B cell (primary cell): ENCODE results near the gene RBKS. TPM values are rescaled to one million over a fixed set of nuclear protein-coding genes. Genes with fewer than 3 reads are reported as not detected.

Experiments
- ATAC-seq: fragments of 200-7000 bp; cut with Tn5 transposase; one replicate; pipeline ENCODE4 v1.10.0; 2021; ENCODE audit warnings: low read depth, mild to moderate bottlenecking, moderate number of reproducible peaks, moderate library complexity
- CTCF ChIA-PET: fragments of 350-600 bp; sonication (Branson Sonifier 250); formaldehyde crosslinking; loops from one replicate; lab custom pipeline; 2021; ENCODE audit warnings: antibody characterized with exemption, inconsistent platforms; lab: Charles Lee
- POLR2A ChIA-PET: fragments of 350-600 bp; sonication (Branson Sonifier 250); formaldehyde crosslinking; loops from one replicate; lab custom pipeline; 2021; ENCODE audit warnings: antibody characterized with exemption; lab: Charles Lee
- DNase-seq: peaks from one replicate; pipeline ENCODE4 v3.0.0; 2013
- H2AFZ ChIP-seq: 2 replicates; pipeline ENCODE4 v1.6.1; 2012; ENCODE audit warnings: mild to moderate bottlenecking, low read depth, low read length; ENCODE audit not compliant: insufficient read depth, poor library complexity, severe bottlenecking
- H3K27ac ChIP-seq, 2 donors: 1 replicate in 1 of 2; 2 replicates in 1 of 2; pipeline ENCODE4 v1.5.1; 2012 to 2013; ENCODE audit warnings: low read length in 2 of 2, mild to moderate bottlenecking in 2 of 2, moderate library complexity in 1 of 2
- H3K27me3 ChIP-seq, 4 experiments: fragments of 200-600 bp in 1 of 4; sonication (generic) in 1 of 4; replicated peaks in 1 of 4; 1 replicate in 2 of 4; 2 replicates in 2 of 4; pipeline versions ENCODE4 v1.6.1 to v1.7.0; 2013 to 2016; ENCODE audit warnings: low read length in 3 of 4, mild to moderate bottlenecking in 2 of 4, mixed read lengths in 1 of 4, moderate library complexity in 1 of 4; ENCODE audit not compliant: insufficient read depth in 4 of 4, control insufficient read depth in 3 of 4; ENCODE audit errors: control extremely low read depth in 1 of 4
- H3K36me3 ChIP-seq, 2 experiments: replicated peaks in 1 of 2; 1 replicate in 1 of 2; 2 replicates in 1 of 2; pipeline versions ENCODE4 v1.6.1 to v1.7.1; 2013; ENCODE audit warnings: low read length in 1 of 2; ENCODE audit not compliant: insufficient read depth in 2 of 2, control insufficient read depth in 1 of 2; ENCODE audit errors: control extremely low read depth in 1 of 2, extremely low read depth in 1 of 2
- H3K4me1 ChIP-seq, 2 donors: fragments of 200-600 bp in 1 of 2; sonication (generic) in 1 of 2; 1 replicate in 1 of 2; 2 replicates in 1 of 2; pipeline versions ENCODE4 v1.5.1 to v1.6.1; 2013 to 2017; ENCODE audit warnings: low read length in 2 of 2; ENCODE audit not compliant: control insufficient read depth in 2 of 2, insufficient read depth in 2 of 2
- H3K4me2 ChIP-seq: replicated peaks from 2 replicates; pipeline ENCODE3; 2012; ENCODE audit warnings: mild to moderate bottlenecking, low read depth, low read length; ENCODE audit not compliant: poor library complexity, severe bottlenecking
- H3K4me3 ChIP-seq, 5 experiments: fragments of 200-600 bp in 1 of 5; sonication (generic) in 1 of 5; 1 replicate in 3 of 5; 2 replicates in 2 of 5; pipeline versions ENCODE4 v1.5.1 to v1.7.0; 2011 to 2016; ENCODE audit warnings: low read length in 4 of 5, mild to moderate bottlenecking in 4 of 5, low read depth in 2 of 5, control low read depth in 1 of 5, moderate library complexity in 1 of 5; ENCODE audit not compliant: insufficient read depth in 1 of 5; ENCODE audit errors: control extremely low read depth in 1 of 5, extremely low read depth in 1 of 5
- H3K79me2 ChIP-seq: fragments of 200-600 bp; sonication (generic); one replicate; pipeline ENCODE4 v1.6.0; 2016; ENCODE audit warnings: low read length; ENCODE audit not compliant: control insufficient read depth, insufficient read depth
- H3K9ac ChIP-seq: fragments of 200-600 bp; sonication (generic); 2 replicates; pipeline ENCODE4 v1.6.1; 2017; ENCODE audit warnings: mild to moderate bottlenecking, low read length, moderate library complexity
- H3K9me3 ChIP-seq, 3 donors: one replicate each; pipeline versions ENCODE4 v1.6.1 to v1.7.1; 2013; ENCODE audit warnings: low read length in 2 of 3; ENCODE audit not compliant: control insufficient read depth in 2 of 3, insufficient read depth in 1 of 3; ENCODE audit errors: control extremely low read depth in 1 of 3
- H4K20me1 ChIP-seq: 2 replicates; pipeline ENCODE4 v1.6.0; 2012; ENCODE audit warnings: mild to moderate bottlenecking, low read length; ENCODE audit not compliant: insufficient read depth, control insufficient read depth, poor library complexity, severe bottlenecking
- H3K27ac Mint-ChIP-seq: one replicate; pipeline ENCODE4 v1.8.0; 2021; ENCODE audit warnings: mixed read lengths
- H3K27me3 Mint-ChIP-seq: one replicate; pipeline ENCODE4 v1.8.0; 2021; ENCODE audit warnings: mixed read lengths
- H3K4me1 Mint-ChIP-seq: one replicate; pipeline ENCODE4 v1.8.0; 2021; ENCODE audit warnings: mixed read lengths
- H3K4me3 Mint-ChIP-seq: one replicate; pipeline ENCODE4 v1.8.0; 2021; ENCODE audit warnings: mixed read lengths
- H3K9me3 Mint-ChIP-seq: one replicate; pipeline ENCODE4 v1.8.0; 2022; ENCODE audit warnings: mixed read lengths; ENCODE audit not compliant: insufficient read depth
- CTCF ChIP-seq: fragments of 200-600 bp; IDR thresholded peaks from one replicate; pipeline ENCODE4 v1.8.0; 2022; ENCODE audit warnings: antibody characterized with exemption, mild to moderate bottlenecking
- EZH2 ChIP-seq: IDR thresholded peaks from 2 replicates; pipeline ENCODE4 v1.6.1; 2012; ENCODE audit warnings: borderline replicate concordance, low read depth, mild to moderate bottlenecking, moderate library complexity, low read length; ENCODE audit not compliant: insufficient read depth, poor library complexity, severe bottlenecking
- WGBS: methylation state at CpG from one replicate; pipeline ENCODE4 v1.1.5; 2013; ENCODE audit warnings: missing lambda C conversion rate; ENCODE audit not compliant: insufficient coverage; 5-methylcytosine and 5-hydroxymethylcytosine counted together
- intact Hi-C: fragments of 100-400 bp; cut with micrococcal nuclease; formaldehyde crosslinking; loops from one replicate; pipeline ENCODE4 v1.10.0; 2022
- polyA plus RNA-seq: library from polyadenylated mRNA; depleted of rRNA; stranded (reverse); fragments of >200 nt; gene quantifications from 2 replicates; pipeline ENCODE4 v1.2.3, GENCODE V29; 2012
- total RNA-seq, 2 donors: library from RNA; stranded (reverse); fragments of 120-200 nt in 1 of 2; gene quantifications; 1 replicate in 1 of 2; 2 replicates in 1 of 2; pipeline versions ENCODE4 v1.2.3 to v1.2.4, GENCODE V29; 2013 to 2022

Gene RBKS
- total and polyA plus RNA-seq, 2 donors (not counting 1 experiment from before 2014, with no cell fraction given), result 6.4 to 9.2 TPM

- CTCF ChIA-PET, result no interaction called here
- Histone ChIP-seq H3K27ac (no peak overlapping the region), H3K27me3 (no peaks in the 10 kb centered on the region), H3K79me2 (no peaks in the 10 kb centered on the region), H2AFZ (no peak overlapping the region), H3K4me1 (no peaks in the 10 kb centered on the region), H3K36me3 (no peaks in the 10 kb centered on the region), H3K4me2 (no peak overlapping the region), H3K4me3 (no peak overlapping the region), H3K9me3 (no peaks in the 10 kb centered on the region), H3K9ac (no peak overlapping the region), H4K20me1 (no peaks in the 10 kb centered on the region)
- H3K27ac Mint-ChIP-seq, result no peak overlapping the region
- intact Hi-C loops, result no loop called here
- no peak overlapping the region for H3K4me3 Mint-ChIP-seq
- no peak for DNase-seq
- POLR2A ChIA-PET, result no interaction called here
- H3K4me1 Mint-ChIP-seq, result no peaks in the 10 kb centered on the region
- H3K9me3 Mint-ChIP-seq, result no peaks in the 10 kb centered on the region
- ATAC-seq, result no peak
- WGBS, result 20% methylated on average over 1 of the region's 2 CpGs
- TF ChIP-seq EZH2 (no peak), CTCF (no peak)
- H3K27me3 Mint-ChIP-seq, result no peaks in the 10 kb centered on the region
Measured at GRCh38 chr2:27832396-27832795, 57.8 kb downstream of the RBKS start.

GRCh38 chr2:27831279-27832050 is 58.7 kb downstream of the RBKS start:
- TF ChIP-seq CTCF, result no peak
- TF ChIP-seq EZH2, result no peak
- Histone ChIP-seq H2AFZ (no peak overlapping the region), H3K4me1 (no peaks in the 10 kb centered on the region), H3K9ac (no peak overlapping the region), H4K20me1 (no peaks in the 10 kb centered on the region), H3K4me2 (no peak overlapping the region), H3K36me3 (no peaks in the 10 kb centered on the region), H3K4me3 (no peak overlapping the region), H3K79me2 (no peaks in the 10 kb centered on the region), H3K9me3 (no peaks in the 10 kb centered on the region), H3K27ac (no peak overlapping the region), H3K27me3 (no peaks in the 10 kb centered on the region)
- Mint-ChIP-seq H3K27ac (no peak overlapping the region), H3K4me3 (no peak overlapping the region), H3K4me1 (no peaks in the 10 kb centered on the region), H3K27me3 (no peaks in the 10 kb centered on the region), H3K9me3 (no peaks in the 10 kb centered on the region)
- CTCF ChIA-PET, result interaction anchor here (0.6 kb wide), 1 partner anchor 46 kb away, joined by 3 read pairs; no protein-coding TSS in a partner anchor
- intact Hi-C loops, result no loop called here
- WGBS, result no CpG with 5 or more reads among the region's 7 CpGs
- DNase-seq (no peak), ATAC-seq (no peak)
- POLR2A ChIA-PET, result no interaction called here
